HCT116 (cell line): ENCODE data around the gene B4GALT4.

ENCODE experiments used
- ATF3 ChIP-seq: IDR thresholded peaks from 2 replicates; pipeline ENCODE4 v1.6.1; 2012
- CBX3 ChIP-seq: IDR thresholded peaks from 2 replicates; pipeline ENCODE4 v1.6.1; 2012; ENCODE audit warnings: low read depth
- CTCF ChIP-seq, 3 experiments: fragments of 200-600 bp in 1 of 3; sonication (generic) in 1 of 3; IDR thresholded peaks in 2 of 3; conservative IDR thresholded peaks in 1 of 3; 2 replicates each; pipeline ENCODE4 v1.5.1; 2012 to 2017; ENCODE audit warnings: low read depth in 2 of 3, low read length in 2 of 3, antibody characterized with exemption in 1 of 3, borderline replicate concordance in 1 of 3, control low read depth in 1 of 3, mild to moderate bottlenecking in 1 of 3, mixed read lengths in 1 of 3, mixed run types in 1 of 3, moderate library complexity in 1 of 3; ENCODE audit not compliant: insufficient read depth in 1 of 3
- EGR1 ChIP-seq: IDR thresholded peaks from 2 replicates; pipeline ENCODE4 v1.6.1; 2012; ENCODE audit warnings: low read depth
- EZH2 ChIP-seq: fragments of 200-600 bp; sonication (generic); IDR thresholded peaks from 2 replicates; pipeline ENCODE4 v1.6.1; 2017; ENCODE audit warnings: antibody characterized with exemption, mixed run types
- FOSL1 ChIP-seq: IDR thresholded peaks from 2 replicates; pipeline ENCODE4 v1.6.1; 2012; ENCODE audit warnings: low read depth
- POLR2A ChIP-seq: IDR thresholded peaks from 2 replicates; pipeline ENCODE4 v1.7.0; 2011; ENCODE audit warnings: borderline replicate concordance; ENCODE audit not compliant: insufficient read depth, insufficient read length; ENCODE audit errors: extremely low read depth
- POLR2AphosphoS5 ChIP-seq: IDR thresholded peaks from 2 replicates; pipeline ENCODE4 v1.6.1; 2011; ENCODE audit warnings: mild to moderate bottlenecking, low read depth, low read length, moderate library complexity
- REST ChIP-seq: IDR thresholded peaks from 2 replicates; pipeline ENCODE4 v1.6.1; 2012; ENCODE audit warnings: low read depth
- SRF ChIP-seq: IDR thresholded peaks from 2 replicates; pipeline ENCODE4 v1.6.1; 2012; ENCODE audit warnings: low read depth
- YY1 ChIP-seq: IDR thresholded peaks from 2 replicates; pipeline ENCODE4 v1.6.1; 2011; ENCODE audit warnings: low read length, low read depth, moderate library complexity, mild to moderate bottlenecking; ENCODE audit not compliant: insufficient replicate concordance; ENCODE audit errors: extremely low read depth
- ZFX ChIP-seq: fragments of 450-650 bp; IDR thresholded peaks from 2 replicates; pipeline ENCODE4 v1.6.1; 2017
- ZNF274 ChIP-seq: fragments of 200-500 bp; sonication (Bioruptor generic); IDR thresholded peaks from 2 replicates; pipeline ENCODE4 v1.6.1; 2014; ENCODE audit warnings: mild to moderate bottlenecking, low read depth, low read length, inconsistent platforms

DNA sequence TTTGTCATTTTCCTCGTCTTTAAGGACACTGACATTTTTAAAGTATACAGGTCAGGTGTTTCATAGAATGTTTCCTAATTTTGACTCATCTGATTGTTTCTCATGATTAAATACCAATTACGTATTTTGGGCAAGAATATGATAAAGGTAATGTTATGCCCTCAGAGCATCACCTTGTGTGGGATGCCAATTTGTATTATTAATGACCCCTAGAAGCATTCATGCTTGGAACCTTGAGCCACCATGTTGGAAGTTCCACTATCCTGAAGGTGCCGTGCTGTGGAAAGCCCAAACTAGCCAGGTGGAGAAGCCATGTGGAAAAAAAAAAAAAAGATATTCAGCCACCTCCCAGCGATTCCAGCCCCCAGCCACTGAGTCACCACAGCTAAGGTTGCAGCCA lies 19.1 kb upstream of the B4GALT4 start:
- no peak for TF ChIP-seq POLR2AphosphoS5
- no peak for TF ChIP-seq CTCF (IDR thresholded peaks at IDR 0.05 in 2 of 3, conservative IDR thresholded peaks at IDR 0.05 in 1 of 3; ENCODE audit: borderline replicate concordance in 1 of 3, insufficient read depth in 1 of 3, low read depth in 2 of 3, low read length in 2 of 3)
- no peak for TF ChIP-seq ZNF274
- TF ChIP-seq POLR2A: no peak
- TF ChIP-seq REST: no peak
- TF ChIP-seq EGR1: no peak
- TF ChIP-seq FOSL1: no peak
- TF ChIP-seq ATF3: no peak
- TF ChIP-seq SRF: no peak
- TF ChIP-seq CBX3: no peak
- no peak for TF ChIP-seq ZFX
- no peak for TF ChIP-seq YY1
- no peak for TF ChIP-seq EZH2
